NOMO-1 treated with dmso at 0.1 percent for 144 hours (cell line): Measurements from ENCODE around the gene MIB1.
"Not testable (repeated sequence)": the region's sequence is repeated elsewhere in the genome, so short reads cannot be mapped to it uniquely, and the experiment has no call there.

Source experiments
- DNase-seq: peaks from one replicate; lab custom pipeline; 2025; ENCODE audit not compliant: unreplicated experiment; lab: John Stamatoyannopoulos, UW

Gene MIB1

GRCh38 chr18:21740538-21741311 lies at the start of gene MIB1:
TSS of gene MIB1 (plus strand) at chr18:21740792. CDS start at chr18:21741584, 792 bp downstream.
- DNase-seq: peak; percentile 90

DNA sequence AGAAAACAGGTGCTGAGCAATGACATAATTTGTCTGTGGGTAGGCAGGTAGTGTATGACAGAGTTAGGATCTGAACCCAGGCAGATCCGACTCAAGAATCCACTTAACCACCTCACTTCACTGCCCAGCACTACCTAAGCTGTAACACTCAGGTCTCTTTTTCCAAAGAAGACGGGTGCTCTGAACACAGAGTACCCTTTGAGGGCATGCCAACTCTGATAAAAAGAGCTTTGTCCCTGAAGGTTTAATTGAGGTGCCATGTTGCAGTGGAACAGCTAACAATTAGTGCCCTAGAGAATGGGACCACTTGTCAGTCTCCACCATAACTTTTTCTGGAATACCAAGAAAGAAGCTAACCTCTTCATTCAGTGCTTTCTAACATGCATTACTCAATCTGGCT lies 47.3 kb upstream of the MIB1 start:
- no peak for DNase-seq

- DNase-seq: no peak
Measured at GRCh38 chr18:21700528-21701075, 40.0 kb upstream of the MIB1 start.

DNA sequence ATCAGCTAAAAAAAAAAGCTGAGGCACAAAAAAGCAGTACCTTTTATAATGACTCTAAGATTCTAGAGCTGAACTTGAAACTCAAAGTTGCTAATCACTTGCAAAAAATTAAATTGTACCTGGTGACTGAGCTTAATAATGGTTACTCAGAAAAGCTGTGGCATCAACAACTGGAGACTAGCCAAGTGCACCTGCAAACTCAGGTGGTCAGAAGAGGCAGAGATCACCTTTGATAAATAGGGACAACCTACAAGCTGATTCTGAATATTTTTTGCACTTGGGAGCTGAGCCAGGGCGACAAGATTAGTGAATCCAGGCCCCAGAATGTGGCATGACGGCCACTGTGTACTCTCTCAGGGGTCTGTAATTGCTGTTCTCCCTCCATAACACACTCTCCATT lies 39.0 kb upstream of the MIB1 start:
- no peak for DNase-seq

DNA sequence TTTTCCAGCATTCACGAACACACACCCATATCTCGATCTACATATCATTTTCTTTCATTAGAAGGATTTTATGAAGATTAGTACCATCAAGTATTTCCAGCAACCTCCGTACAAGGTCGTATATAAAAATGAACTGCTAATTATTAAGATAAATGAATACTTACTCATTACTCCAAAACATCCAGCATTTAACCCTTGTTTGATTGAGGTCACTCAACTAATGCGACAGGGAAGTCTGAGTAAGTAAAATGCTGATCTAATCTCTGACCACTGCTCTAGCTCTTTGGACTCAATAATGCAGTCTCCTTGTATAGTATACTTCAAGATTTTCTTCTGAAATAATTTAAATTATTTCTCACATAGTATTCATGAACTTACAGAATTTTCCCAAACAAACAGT lies 38.0 kb upstream of the MIB1 start:
- DNase-seq: no peak

DNA sequence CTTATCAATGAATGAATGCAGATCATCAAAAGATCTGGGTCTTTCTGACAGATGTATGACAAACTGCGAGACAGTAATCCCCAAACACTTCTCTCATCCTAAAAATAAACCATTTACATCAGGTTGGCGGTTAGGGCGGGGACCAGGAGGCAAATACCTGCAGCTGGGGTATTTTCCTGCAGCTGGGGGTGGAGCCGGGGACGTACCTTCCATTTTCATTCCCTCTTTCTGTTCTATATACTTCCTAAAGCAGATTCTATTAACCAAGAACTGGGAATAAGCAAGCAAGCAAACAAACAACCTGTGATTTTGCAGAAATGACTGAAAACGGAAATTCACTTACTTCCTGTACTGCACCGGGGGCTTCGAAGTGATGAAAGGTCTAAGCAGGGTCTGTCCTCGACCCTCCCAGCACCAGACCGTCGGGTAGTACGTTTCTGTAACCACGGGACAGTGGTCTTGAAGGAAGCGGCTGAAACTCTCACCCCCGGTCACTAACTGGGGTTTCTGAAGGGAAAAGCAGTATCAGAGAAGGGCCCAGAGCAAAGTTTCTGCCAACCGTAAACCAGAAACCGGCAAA lies 37.3 kb upstream of the MIB1 start:
- no peak for DNase-seq

- DNase-seq: peak; percentile 91
Measured at GRCh38 chr18:21704603-21705364, 35.8 kb upstream of the MIB1 start, which contains the start of gene ABHD3. TSS of gene ABHD3 (minus strand) at chr18:21704774. CDS start at chr18:21704665, 109 bp downstream.

DNA sequence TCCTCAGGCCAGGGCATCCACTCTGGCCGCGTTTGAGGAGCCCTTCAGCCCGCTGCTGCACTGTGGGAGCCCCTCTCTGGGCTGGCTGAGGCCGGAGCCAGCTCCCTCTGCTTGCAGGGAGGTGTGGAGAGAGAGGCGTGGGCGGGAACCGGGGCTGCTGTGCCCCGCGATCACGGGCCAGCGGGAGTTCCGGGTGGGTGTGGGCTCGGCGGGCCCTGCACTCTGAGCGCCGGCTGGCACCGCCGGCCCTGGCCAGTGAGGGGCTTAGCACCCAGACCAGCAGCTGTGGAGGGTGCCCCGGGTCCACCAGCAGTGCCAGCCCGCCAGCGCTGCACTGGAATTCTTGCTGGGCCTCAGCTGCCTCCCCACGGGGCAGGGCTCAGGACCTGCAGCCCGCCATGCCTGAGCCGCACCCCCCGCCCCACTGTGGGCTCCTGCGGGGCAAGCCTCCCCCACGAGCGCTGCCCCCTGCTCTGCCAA lies 34.2 kb upstream of the MIB1 start:
- no peak for DNase-seq

- DNase-seq: not testable (repeated sequence)
Measured at GRCh38 chr18:21707130-21707529, 33.5 kb upstream of the MIB1 start.

DNA sequence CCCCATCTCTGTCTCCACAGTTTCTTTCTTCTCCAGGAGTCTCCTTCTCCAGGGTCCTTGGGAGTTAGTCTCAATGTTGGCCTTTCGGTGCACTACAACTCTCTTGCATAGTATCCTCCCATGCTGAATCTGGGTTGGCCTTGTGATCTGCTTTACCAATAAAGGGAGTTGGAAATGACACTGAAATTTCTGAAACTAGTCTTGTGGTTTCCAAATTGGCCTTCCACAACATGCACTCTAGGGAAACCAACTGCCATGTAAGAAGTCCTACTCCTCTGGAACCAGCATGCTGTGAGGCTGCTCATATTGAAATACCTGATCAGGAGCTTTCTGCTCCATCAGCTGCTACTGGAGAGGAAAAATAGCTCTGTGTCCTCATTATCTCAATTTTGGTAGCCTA lies 26.1 kb upstream of the MIB1 start:
- DNase-seq: no peak

- DNase-seq: no peak
Measured at GRCh38 chr18:21722687-21723086, 17.9 kb upstream of the MIB1 start.

GRCh38 chr18:21725201-21725600 lies 15.4 kb upstream of the MIB1 start:
- DNase-seq: no peak

DNA sequence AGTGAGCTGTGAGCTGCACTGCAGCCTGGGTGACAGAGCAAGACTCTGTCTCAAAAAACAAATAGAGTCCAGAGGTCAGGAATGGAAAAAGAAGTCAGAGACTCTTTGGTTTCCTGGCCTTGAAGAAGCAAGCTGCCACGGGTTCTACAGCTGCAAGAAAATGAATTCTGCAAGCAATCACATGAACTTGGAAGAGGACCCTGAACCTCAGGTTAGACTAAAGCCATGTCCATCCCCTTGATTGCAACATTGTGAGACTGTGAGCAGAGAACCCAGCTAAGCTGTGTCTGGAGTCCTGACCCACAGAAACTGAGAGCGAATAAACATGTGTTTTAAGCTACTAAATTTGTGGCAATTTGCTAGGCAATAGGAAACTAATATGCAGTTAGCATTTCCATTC lies 12.9 kb upstream of the MIB1 start:
- no peak for DNase-seq

GRCh38 chr18:21733011-21733410 lies 7.6 kb upstream of the MIB1 start:
- no peak for DNase-seq

- DNase-seq: no peak
Measured at GRCh38 chr18:21735452-21736015, 5.1 kb upstream of the MIB1 start.

DNA sequence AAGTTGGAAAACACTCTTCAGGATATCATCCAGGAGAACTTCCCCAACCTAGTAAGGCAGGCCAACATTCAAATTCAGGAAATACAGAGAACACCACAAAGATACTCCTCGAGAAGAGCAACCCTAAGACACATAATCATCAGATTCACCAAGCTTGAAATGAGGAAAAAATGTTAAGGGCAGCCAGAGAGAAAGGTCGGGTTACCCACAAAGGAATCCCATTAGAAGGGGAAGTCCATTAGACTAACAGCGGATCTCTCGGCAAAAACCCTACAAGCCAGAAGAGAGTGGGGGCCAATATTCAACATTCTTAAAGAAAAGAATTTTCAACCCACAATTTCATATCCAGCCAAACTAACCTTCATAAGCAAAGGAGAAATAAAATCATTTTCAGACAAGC lies 3.7 kb upstream of the MIB1 start:
- not testable (repeated sequence) for DNase-seq

GRCh38 chr18:21739604-21740537 lies 721 bp upstream of the MIB1 start:
- DNase-seq: peak; percentile 2

DNA sequence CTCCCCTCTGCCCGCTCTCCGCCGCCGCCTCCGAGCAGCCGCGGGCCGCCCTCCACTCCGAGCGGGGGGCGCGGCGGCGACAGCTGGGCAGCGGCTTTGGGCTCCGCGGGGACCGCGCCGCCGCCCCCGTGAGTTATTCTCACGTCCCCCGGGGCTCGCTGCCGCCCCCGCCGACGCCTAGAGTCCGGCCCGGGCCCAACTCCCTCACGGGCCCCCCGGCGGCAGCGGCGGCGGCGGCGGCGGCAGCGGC lies 645 bp downstream of the MIB1 start:
- DNase-seq: no peak

GRCh38 chr18:21741562-21742314 lies 1.1 kb downstream of the MIB1 start:
- DNase-seq: no peak

GRCh38 chr18:21742315-21742687 lies 1.7 kb downstream of the MIB1 start:
- DNase-seq: no peak
